ENCODE results near the gene ZNF217.
"Not testable (repeated sequence)": the region's sequence is repeated elsewhere in the genome, so short reads cannot be mapped to it uniquely, and the experiment has no call there.

GRCh38 chr20:53532654-53533312 lies 60.9 kb downstream of the ZNF217 start:
- TF ChIP-seq CTCF (IDR thresholded peaks at IDR 0.05; ENCODE audit: low read depth, low read length); EZH2phosphoT487 (IDR thresholded peaks at IDR 0.05; ENCODE audit: low read depth): not testable (repeated sequence)

Data from OCI-LY3 (cell line).